HepG2 (cell line): ENCODE results near the gene KAZN. TPM values are rescaled to one million over a fixed set of nuclear protein-coding genes. Genes with fewer than 3 reads are reported as not detected.

Experiments used
- EHMT2 ChIP-seq: fragments of 200-600 bp; sonication (generic); IDR thresholded peaks from 2 replicates; pipeline ENCODE4 v1.7.0; 2017; ENCODE audit warnings: antibody characterized with exemption, low read depth, low read length, borderline replicate concordance
- MAX ChIP-seq: IDR thresholded peaks from 2 replicates; pipeline ENCODE4 v1.6.1; 2012; ENCODE audit warnings: inconsistent platforms
- MTERF4 ChIP-seq: sonication (generic); formaldehyde crosslinking; IDR thresholded peaks from 2 replicates; pipeline ENCODE4 v1.8.0; 2023; ENCODE audit warnings: mild to moderate bottlenecking, missing genetic modification reagents
- POLR2G ChIP-seq: fragments of 200-400 bp; formaldehyde crosslinking; IDR thresholded peaks from 2 replicates; pipeline ENCODE4 v1.6.1; 2018; ENCODE audit warnings: mild to moderate bottlenecking, low read depth, low read length, moderate library complexity
- TFDP1 ChIP-seq: IDR thresholded peaks from 2 replicates; pipeline ENCODE4 v1.6.1; 2016; ENCODE audit warnings: missing compliant biosample characterization, missing genetic modification reagents, borderline replicate concordance
- ZBTB40 ChIP-seq, 2 experiments: fragments of 450-650 bp in 1 of 2; sonication (generic) in 1 of 2; formaldehyde crosslinking in 1 of 2; IDR thresholded peaks; 2 replicates each; pipeline versions ENCODE4 v1.6.1 to v1.8.0; 2016 to 2022; ENCODE audit warnings: antibody characterized with exemption in 1 of 2, mild to moderate bottlenecking in 1 of 2, missing genetic modification reagents in 1 of 2
- ZNF136 ChIP-seq: sonication (generic); formaldehyde crosslinking; IDR thresholded peaks from 2 replicates; pipeline ENCODE4 v1.8.1; 2022; ENCODE audit warnings: low read depth, mild to moderate bottlenecking, moderate library complexity, missing genetic modification reagents
- ZNF274 ChIP-seq: sonication (generic); formaldehyde crosslinking; IDR thresholded peaks from 2 replicates; pipeline ENCODE4 v1.5.1; 2020; ENCODE audit warnings: mild to moderate bottlenecking, missing genetic modification reagents
- ZSCAN21 ChIP-seq: sonication (generic); formaldehyde crosslinking; IDR thresholded peaks from 2 replicates; pipeline ENCODE4 v1.8.0; 2022; ENCODE audit warnings: mild to moderate bottlenecking, missing genetic modification reagents, moderate library complexity, borderline replicate concordance
- polyA plus RNA-seq, 8 experiments: library from polyadenylated mRNA; depleted of rRNA in 3 of 8; stranded (reverse) in 7 of 8; unstranded in 1 of 8; fragments of >200 nt; fragmentation: Illumina TruSeq in 4 of 8; extraction: Trizol in 4 of 8; gene quantifications; 2 replicates each; pipeline versions ENCODE4 v1.2.1 to v1.2.3, GENCODE V29; 2011 to 2016; ENCODE audit warnings: low read depth in 4 of 8, missing spikeins in 1 of 8, mixed read lengths in 1 of 8; ENCODE audit not compliant: insufficient read depth in 1 of 8
- total RNA-seq, 5 experiments: library from RNA; depleted of rRNA; stranded (reverse); fragments of >200 nt; fragmentation: Illumina TruSeq; extraction: Trizol; gene quantifications; 2 replicates each; pipeline ENCODE4 v1.2.3, GENCODE V29; 2016; ENCODE audit warnings: low read depth in 1 of 5

KAZN gene
- total and polyA plus RNA-seq, 2 of the 13 experiments (the other 11 are each of a cell fraction or from before 2014, with no cell fraction given) = 10.4 to 13.5 TPM

GRCh38 chr1:14923727-14924452 is 325.4 kb downstream of the KAZN start (continued):
- no peak for TF ChIP-seq ZBTB40 (IDR thresholded peaks at IDR 0.05)
- TF ChIP-seq ZBTB40 (CRISPR knock-in tag; IDR thresholded peaks at IDR 0.05) = no peak
- TF ChIP-seq ZNF136 (CRISPR knock-in tag) = no peak
- 0 out of 2 replicates have a peak, but pooled peaks have one; percentile 24 for TF ChIP-seq ZNF274 (CRISPR knock-in tag)
- no peak for TF ChIP-seq EHMT2
- TF ChIP-seq TFDP1 (CRISPR knock-in tag) = peak; percentile 29; the same call in 1 of the 2 replicates
- TF ChIP-seq ZSCAN21 (CRISPR knock-in tag) = peak; percentile 22; the same call in 1 of the 2 replicates
- TF ChIP-seq MTERF4 (CRISPR knock-in tag) = 0 out of 2 replicates have a peak, but pooled peaks have one; percentile 39
- peak; percentile 67 for TF ChIP-seq MAX
- peak; percentile 49; the same call in 1 of the 2 replicates for TF ChIP-seq POLR2G
